Caki2 (cell line): ENCODE data around the gene HTR7. TPM values are rescaled to one million over a fixed set of nuclear protein-coding genes. Genes with fewer than 3 reads are reported as not detected.

Experiments
- DNase-seq: peaks from one replicate; pipeline ENCODE4 v3.0.0-alpha.2; 2015; ENCODE audit warnings: low read depth
- in situ Hi-C: cut with HindIII; loops from 2 replicates; pipeline ENCODE4 v1.10.0; 2016; ENCODE audit warnings: low sequenced_read_pairs, low pct_unique_long_range_greater_than_20kb, mixed read lengths
- total RNA-seq: library from RNA; depleted of rRNA; stranded (reverse); fragments of >200 nt; shearing (Covaris generic); gene quantifications from 2 replicates; pipeline ENCODE4 v1.2.3, GENCODE V29; 2014; ENCODE audit warnings: low replicate concordance

Gene HTR7
- total RNA-seq, 1 experiment from 2014 or later: 0.03 TPM

GRCh38 chr10:90777621-90778020 lies 80.2 kb downstream of the HTR7 start:
- DNase-seq: no peak
- in situ Hi-C loops: no loop called here

GRCh38 chr10:90775351-90776028 lies 82.3 kb downstream of the HTR7 start:
- DNase-seq: no peak
- in situ Hi-C loops: no loop called here

- DNase-seq: no peak
- in situ Hi-C loops: no loop called here
Observed at GRCh38 chr10:90769946-90770841, 87.6 kb downstream of the HTR7 start.

- DNase-seq: peak; percentile 49
- in situ Hi-C loops: no loop called here
Observed at GRCh38 chr10:90751107-90751997, 106.5 kb downstream of the HTR7 start.

GRCh38 chr10:90746829-90747228 lies 111.0 kb downstream of the HTR7 start:
- in situ Hi-C loops: no loop called here
- no peak for DNase-seq

- in situ Hi-C loops: no loop called here
- DNase-seq: no peak
Observed at GRCh38 chr10:90745565-90745964, 112.3 kb downstream of the HTR7 start.

GRCh38 chr10:90743291-90743690 lies 114.5 kb downstream of the HTR7 start:
- in situ Hi-C loops: no loop called here

GRCh38 chr10:90741926-90742565 lies 115.8 kb downstream of the HTR7 start:
- no peak for DNase-seq
- in situ Hi-C loops: no loop called here

More at GRCh38 chr10:90743291-90743690, 114.5 kb downstream of the HTR7 start:
- no peak for DNase-seq

GRCh38 chr10:90740265-90740664 lies 117.6 kb downstream of the HTR7 start:
- DNase-seq: no peak

GRCh38 chr10:90738885-90739284 lies 119.0 kb downstream of the HTR7 start:
- no peak for DNase-seq
- in situ Hi-C loops: no loop called here

More at GRCh38 chr10:90740265-90740664, 117.6 kb downstream of the HTR7 start:
- in situ Hi-C loops: no loop called here

GRCh38 chr10:90734415-90734814 lies 123.4 kb downstream of the HTR7 start:
- DNase-seq: no peak
- in situ Hi-C loops: no loop called here

- no peak for DNase-seq
- in situ Hi-C loops: no loop called here
Observed at GRCh38 chr10:90732581-90732980, 125.3 kb downstream of the HTR7 start.

- no peak for DNase-seq
- in situ Hi-C loops: no loop called here
Observed at GRCh38 chr10:90723416-90724068, 134.3 kb downstream of the HTR7 start.

- DNase-seq: no peak
- in situ Hi-C loops: no loop called here
Observed at GRCh38 chr10:90722832-90723231, 135.0 kb downstream of the HTR7 start.

- no peak for DNase-seq
- in situ Hi-C loops: no loop called here
Observed at GRCh38 chr10:90718182-90718581, 139.7 kb downstream of the HTR7 start.

GRCh38 chr10:90712529-90712928 lies 145.3 kb downstream of the HTR7 start:
- no peak for DNase-seq
- in situ Hi-C loops: no loop called here

GRCh38 chr10:90709727-90710126 lies 148.1 kb downstream of the HTR7 start:
- in situ Hi-C loops: no loop called here
- DNase-seq: no peak

- in situ Hi-C loops: no loop called here
- DNase-seq: no peak
Observed at GRCh38 chr10:90707657-90708056, 150.2 kb downstream of the HTR7 start.
